ENCODE measurements around the gene SPATA13. TPM values are rescaled to one million over a fixed set of nuclear protein-coding genes. Genes with fewer than 3 reads are reported as not detected.
"Not testable (repeated sequence)": the region's sequence is repeated elsewhere in the genome, so short reads cannot be mapped to it uniquely, and the experiment has no call there.

SPATA13 gene
- total RNA-seq, 2 experiments from 2014 or later, result 68.4 to 72.6 TPM

DNA sequence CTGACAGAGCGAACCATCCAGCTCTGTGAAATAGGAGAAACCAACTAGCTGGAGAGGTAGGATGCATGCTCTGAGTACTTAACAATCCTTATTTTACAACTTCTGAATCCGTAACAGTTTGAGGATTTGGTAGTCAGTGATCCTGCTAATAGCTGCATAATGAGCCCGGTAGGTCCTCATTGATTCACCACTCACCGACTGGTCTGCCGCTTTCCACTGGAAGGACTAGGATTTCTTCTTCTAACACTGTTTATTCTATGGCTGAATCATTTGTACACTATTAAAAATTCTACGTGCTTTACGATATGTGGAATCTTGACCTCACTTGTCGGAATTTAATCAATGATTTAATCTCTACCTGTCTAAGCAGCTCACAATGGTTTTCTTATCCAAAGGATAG, 33.9 kb downstream of the SPATA13 start:
- no peak for DNase-seq
- H3K36me3 Mint-ChIP-seq (ENCODE audit: low read depth), result no peaks in the 10 kb centered on the region
- CTCF ChIA-PET, result interaction anchor here (1.1 to 1.6 kb wide), 3 partner anchors 15 to 174 kb away, joined by 3 to 7 read pairs (median 5); no protein-coding TSS in a partner anchor
- H3K4me1 Mint-ChIP-seq, result peaks cover 3% of the 10 kb centered on the region
- POLR2A ChIA-PET, result no interaction called here
- H3K27ac Mint-ChIP-seq, result no peak overlapping the region
- H3K9me3 Mint-ChIP-seq, result no peaks in the 10 kb centered on the region
- no peak overlapping the region for H3K4me3 Mint-ChIP-seq
- no peaks in the 10 kb centered on the region for H3K27me3 Mint-ChIP-seq

DNA sequence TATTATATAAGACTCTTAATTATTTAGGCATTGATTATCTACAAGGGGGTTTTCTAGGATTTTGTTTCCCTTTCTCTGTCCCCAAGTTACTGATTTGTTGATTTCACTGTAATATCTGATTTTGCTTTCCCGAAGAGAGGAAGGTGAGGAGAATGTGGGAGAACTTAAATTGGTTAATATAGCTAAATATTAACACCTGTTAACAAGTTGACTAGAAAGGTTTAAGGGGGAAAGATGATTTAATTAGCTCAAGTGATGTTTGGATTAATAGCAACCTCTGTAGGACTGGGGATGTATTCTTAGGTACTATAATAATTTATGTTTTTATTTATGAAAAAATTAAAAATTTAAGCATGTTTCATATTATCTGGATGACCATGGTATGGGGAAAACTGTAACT, 35.1 kb downstream of the SPATA13 start:
- ChIA-PET CTCF (interaction anchor here (1.5 kb wide), 1 partner anchor 16 kb away, joined by 5 read pairs; no protein-coding TSS in a partner anchor), POLR2A (no interaction called here)
- H3K36me3 Mint-ChIP-seq (ENCODE audit: low read depth), result no peaks in the 10 kb centered on the region
- no peak overlapping the region for H3K27ac Mint-ChIP-seq
- H3K27me3 Mint-ChIP-seq, result no peaks in the 10 kb centered on the region
- H3K9me3 Mint-ChIP-seq, result no peaks in the 10 kb centered on the region
- DNase-seq, result no peak
- no peak overlapping the region for H3K4me3 Mint-ChIP-seq
- peaks cover 3% of the 10 kb centered on the region for H3K4me1 Mint-ChIP-seq

DNA sequence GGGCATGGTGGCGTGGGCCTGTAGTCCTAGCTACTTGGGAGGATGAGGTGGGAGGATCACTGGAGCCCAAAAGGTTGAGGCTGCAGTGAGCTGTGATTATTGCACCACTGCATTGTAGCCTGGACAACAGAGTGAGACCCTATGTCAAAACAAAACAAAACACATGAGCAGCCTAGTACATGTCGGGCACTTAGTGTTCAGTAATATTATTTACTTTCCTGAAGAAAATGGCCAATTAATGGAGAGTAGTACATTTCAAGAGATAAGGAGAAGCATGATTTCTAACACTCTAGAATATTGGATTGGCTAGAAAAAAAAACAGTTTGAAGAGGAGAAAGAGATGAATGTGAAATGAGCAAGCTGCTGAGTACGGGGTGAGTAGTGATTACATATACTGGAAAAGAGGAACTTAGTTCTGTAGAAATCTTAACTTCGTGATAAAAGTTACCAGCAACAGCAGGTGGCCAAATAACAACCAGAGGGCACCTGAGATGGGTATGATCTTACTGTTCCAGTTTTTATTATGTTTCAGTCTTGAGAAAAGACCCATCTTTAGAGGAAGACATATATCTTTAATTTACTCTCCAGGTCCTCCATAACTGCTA, 36.2 kb downstream of the SPATA13 start:
- no peaks in the 10 kb centered on the region for H3K27me3 Mint-ChIP-seq
- no peaks in the 10 kb centered on the region for H3K36me3 Mint-ChIP-seq (ENCODE audit: low read depth)
- peaks cover 3% of the 10 kb centered on the region for H3K4me1 Mint-ChIP-seq
- ChIA-PET POLR2A (interaction anchor here (0.7 kb wide), 1 partner anchor 55 kb away, joined by 10 read pairs; no protein-coding TSS in a partner anchor), CTCF (interaction anchor here (0.7 kb wide), 1 partner anchor 125 kb away, joined by 3 read pairs; no protein-coding TSS in a partner anchor)
- H3K27ac Mint-ChIP-seq, result no peak overlapping the region
- no peak overlapping the region for H3K4me3 Mint-ChIP-seq
- H3K9me3 Mint-ChIP-seq, result no peaks in the 10 kb centered on the region
- no peak for DNase-seq

DNA sequence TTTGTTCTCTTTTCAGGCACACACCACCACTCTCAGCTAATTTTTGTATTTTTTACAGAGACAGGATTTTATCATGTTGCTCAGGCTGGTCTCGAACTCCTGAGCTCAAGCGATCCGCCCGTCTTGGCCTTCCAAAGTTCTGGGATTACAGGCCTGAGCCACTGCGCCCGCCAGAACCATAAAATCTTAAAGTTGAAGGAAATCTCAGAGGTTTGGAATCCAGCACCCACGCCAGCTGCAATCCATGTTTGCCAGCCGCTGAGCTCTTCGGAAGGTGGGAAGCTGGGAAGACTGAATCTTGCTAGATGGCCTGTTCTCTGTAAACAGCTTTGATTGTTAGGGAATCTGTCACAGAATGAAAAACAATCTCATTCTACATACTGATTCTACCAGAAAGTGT, 38.5 kb downstream of the SPATA13 start:
- no peak overlapping the region for H3K27ac Mint-ChIP-seq
- POLR2A ChIA-PET, result no interaction called here
- H3K4me1 Mint-ChIP-seq, result peaks cover 15% of the 10 kb centered on the region
- DNase-seq, result no peak
- no peaks in the 10 kb centered on the region for H3K36me3 Mint-ChIP-seq (ENCODE audit: low read depth)
- no peaks in the 10 kb centered on the region for H3K9me3 Mint-ChIP-seq
- CTCF ChIA-PET, result interaction anchor here (1.2 to 1.6 kb wide), 3 partner anchors 10 to 30 kb away, joined by 3 to 4 read pairs (median 3); no protein-coding TSS in a partner anchor
- H3K4me3 Mint-ChIP-seq, result no peak overlapping the region
- no peaks in the 10 kb centered on the region for H3K27me3 Mint-ChIP-seq

DNA sequence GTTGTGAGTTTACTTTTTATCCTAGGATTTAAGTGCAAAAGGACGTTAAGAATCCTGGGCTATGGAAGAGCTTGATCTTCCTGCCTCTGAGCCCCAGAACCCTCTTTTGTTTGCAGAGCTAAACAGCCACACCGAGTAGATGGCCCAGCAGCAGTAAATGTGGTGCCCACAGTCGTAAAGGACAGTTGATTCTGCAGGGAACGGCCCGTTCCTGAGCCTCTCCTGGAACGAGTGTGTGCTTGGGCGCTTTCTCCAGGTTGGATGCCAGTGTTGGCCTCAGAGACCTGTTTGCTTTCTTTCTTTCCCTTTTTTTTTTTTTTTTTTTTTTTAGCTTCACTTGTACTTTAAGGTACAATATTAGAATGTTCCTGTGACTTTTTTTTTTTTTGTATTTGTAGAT, 41.7 kb downstream of the SPATA13 start:
- Mint-ChIP-seq H3K36me3 (ENCODE audit: low read depth) (no peaks in the 10 kb centered on the region), H3K4me3 (no peak overlapping the region), H3K27ac (no peak overlapping the region), H3K27me3 (no peaks in the 10 kb centered on the region), H3K9me3 (no peaks in the 10 kb centered on the region), H3K4me1 (peaks cover 32% of the 10 kb centered on the region)
- ChIA-PET CTCF (interaction anchor here (0.6 to 1.5 kb wide), 5 partner anchors 26 to 417 kb away, joined by 3 to 4 read pairs (median 4); no protein-coding TSS in a partner anchor), POLR2A (no interaction called here)
- DNase-seq, result no peak

DNA sequence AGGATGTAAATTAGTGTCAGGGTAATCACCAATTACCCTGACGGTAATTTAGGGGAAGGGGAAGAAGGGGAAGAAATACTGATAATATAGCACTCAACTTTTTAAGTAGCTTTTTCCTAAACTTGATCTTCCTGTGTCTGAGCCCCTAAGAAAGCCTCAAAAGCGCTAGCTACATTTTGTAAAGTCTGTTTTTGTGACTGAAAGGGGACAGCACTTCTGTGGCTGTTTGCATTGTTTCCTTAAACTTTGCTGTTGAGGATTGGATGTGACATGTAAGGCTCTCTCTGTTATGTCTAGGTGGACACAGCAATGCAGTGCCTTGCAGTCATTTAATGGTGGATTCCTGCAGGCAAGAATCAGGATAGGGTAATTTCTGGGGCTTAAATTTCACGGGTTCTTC, 42.8 kb downstream of the SPATA13 start:
- peak overlapping the region; percentile 44 for H3K27ac Mint-ChIP-seq
- H3K4me1 Mint-ChIP-seq, result peaks cover 32% of the 10 kb centered on the region
- ChIA-PET CTCF (interaction anchor here (0.9 to 1.7 kb wide), 3 partner anchors 15 to 150 kb away, joined by 3 to 5 read pairs (median 3); no protein-coding TSS in a partner anchor), POLR2A (interaction anchor here (0.6 kb wide), 1 partner anchor 50 kb away, joined by 3 read pairs; no protein-coding TSS in a partner anchor)
- no peaks in the 10 kb centered on the region for H3K27me3 Mint-ChIP-seq
- H3K9me3 Mint-ChIP-seq, result no peaks in the 10 kb centered on the region
- DNase-seq, result no peak
- H3K4me3 Mint-ChIP-seq, result no peak overlapping the region
- no peaks in the 10 kb centered on the region for H3K36me3 Mint-ChIP-seq (ENCODE audit: low read depth)

DNA sequence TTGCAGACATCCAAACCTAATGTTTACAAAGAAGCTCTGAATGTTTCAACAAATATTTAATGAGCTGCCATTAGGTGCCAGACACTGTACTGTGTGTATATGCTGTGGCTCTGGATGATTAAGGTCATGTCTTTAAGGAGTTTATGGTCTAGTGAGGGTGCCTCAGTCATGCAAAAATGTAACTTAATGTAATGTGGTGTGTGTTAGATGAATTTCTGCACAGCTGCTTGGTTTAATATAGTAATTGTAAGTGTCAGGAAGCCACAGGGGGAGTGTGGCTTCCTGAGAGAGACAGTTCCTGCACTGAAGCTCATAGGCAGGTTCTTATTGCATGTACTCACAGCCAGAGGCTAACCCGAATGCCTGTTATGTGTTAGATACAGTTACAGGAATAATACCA, 43.3 kb downstream of the SPATA13 start:
- ChIA-PET POLR2A (no interaction called here), CTCF (interaction anchor here (0.6 to 1.7 kb wide), 4 partner anchors 15 to 160 kb away, joined by 3 to 5 read pairs (median 4); no protein-coding TSS in a partner anchor)

DNA sequence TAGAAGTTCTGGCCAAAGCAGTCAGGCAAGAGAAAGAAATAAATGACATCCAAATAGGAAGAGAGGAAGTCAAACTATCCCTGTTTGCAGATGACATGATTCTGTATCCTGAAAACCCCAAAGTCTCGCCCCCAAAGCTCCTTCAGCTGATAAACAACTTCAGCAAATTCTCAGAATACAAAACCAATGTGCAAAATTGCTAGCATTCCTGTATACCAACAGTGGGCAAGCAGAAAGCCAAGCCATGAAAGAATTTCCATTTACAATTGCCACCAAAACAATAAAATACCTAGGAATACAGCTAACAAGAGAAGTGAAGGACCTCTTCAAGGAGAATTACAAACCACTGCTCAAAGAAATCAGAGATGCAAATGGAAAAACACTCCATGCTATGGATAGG, 44.6 kb downstream of the SPATA13 start:
- H3K36me3 Mint-ChIP-seq (ENCODE audit: low read depth); DNase-seq; H3K4me3 Mint-ChIP-seq; H3K27ac Mint-ChIP-seq; CTCF ChIA-PET; POLR2A ChIA-PET; H3K27me3 Mint-ChIP-seq; H3K9me3 Mint-ChIP-seq: not testable (repeated sequence)
- peaks cover 32% of the 10 kb centered on the region for H3K4me1 Mint-ChIP-seq

More for the DNA sequence above, 43.3 kb downstream of the SPATA13 start:
- Mint-ChIP-seq H3K9me3 (no peaks in the 10 kb centered on the region), H3K4me3 (peak overlapping the region; percentile 16), H3K27me3 (no peaks in the 10 kb centered on the region), H3K4me1 (peaks cover 32% of the 10 kb centered on the region), H3K36me3 (ENCODE audit: low read depth) (no peaks in the 10 kb centered on the region), H3K27ac (peak overlapping the region; percentile 59)
- peak; percentile 40 for DNase-seq

DNA sequence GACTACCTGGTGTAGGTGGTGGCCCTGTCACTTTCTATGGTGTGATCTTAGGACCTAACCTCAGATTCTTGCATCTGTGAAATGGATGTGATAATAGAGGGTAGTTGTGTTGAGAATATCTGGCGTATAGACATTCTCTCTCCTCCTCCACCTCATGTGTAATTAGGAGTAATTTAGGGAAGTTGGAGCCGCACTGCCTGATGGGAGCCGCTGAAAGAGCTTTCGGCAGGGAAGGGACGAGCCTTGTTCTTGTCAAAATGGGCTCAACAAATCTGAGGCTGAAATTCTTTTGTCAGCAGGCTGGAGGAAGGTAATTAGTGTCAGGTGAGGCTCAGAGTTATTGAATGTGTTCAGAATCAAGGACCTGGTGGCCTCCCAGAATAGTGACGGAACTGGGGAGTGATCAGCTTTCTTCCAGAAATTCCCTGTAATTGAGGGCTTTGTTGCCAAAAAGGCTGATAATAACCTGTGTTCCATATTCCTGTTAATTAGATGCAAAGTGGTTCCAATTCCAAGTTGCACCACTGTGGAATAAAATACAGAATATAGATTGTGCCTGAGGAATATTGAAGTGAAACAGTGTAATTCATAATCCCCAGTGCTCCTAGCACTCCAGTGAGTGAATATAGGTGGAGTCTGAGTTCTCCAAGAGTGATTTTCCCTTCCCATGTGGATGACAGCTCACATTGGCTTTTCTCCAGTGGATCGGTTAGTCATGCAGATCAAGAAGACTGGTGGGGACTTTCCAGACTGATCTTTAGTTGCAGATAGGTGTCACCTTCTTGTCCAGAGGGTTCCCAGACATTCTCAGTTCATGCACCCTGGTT, 47.5 kb downstream of the SPATA13 start:
- H3K27me3 Mint-ChIP-seq, result no peaks in the 10 kb centered on the region
- no peaks in the 10 kb centered on the region for H3K36me3 Mint-ChIP-seq (ENCODE audit: low read depth)
- no peaks in the 10 kb centered on the region for H3K9me3 Mint-ChIP-seq
- H3K4me3 Mint-ChIP-seq, result no peak overlapping the region
- no peak for DNase-seq
- H3K4me1 Mint-ChIP-seq, result peaks cover 30% of the 10 kb centered on the region
- ChIA-PET CTCF (no interaction called here), POLR2A (no interaction called here)
- no peak overlapping the region for H3K27ac Mint-ChIP-seq

DNA sequence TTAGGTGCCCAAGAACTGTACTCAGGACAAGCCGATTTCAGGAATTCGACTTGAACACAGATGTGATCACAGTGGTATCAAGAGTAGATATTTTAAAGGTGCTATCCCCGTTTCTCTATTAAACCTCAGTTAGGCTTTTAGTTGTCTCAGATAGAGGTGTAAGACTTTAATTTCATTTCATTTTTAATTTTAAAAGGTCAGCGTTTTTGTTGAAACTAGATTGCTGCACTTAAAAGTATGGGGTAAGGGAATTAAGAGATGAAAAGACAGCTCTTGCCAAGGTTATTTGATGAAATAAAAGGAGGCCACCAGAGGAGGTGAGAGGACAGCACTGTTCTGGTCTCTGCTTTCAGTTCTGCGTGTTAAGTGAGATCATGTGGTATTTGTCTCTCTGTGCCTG, 48.6 kb downstream of the SPATA13 start:
- peaks cover 20% of the 10 kb centered on the region for H3K4me1 Mint-ChIP-seq

DNA sequence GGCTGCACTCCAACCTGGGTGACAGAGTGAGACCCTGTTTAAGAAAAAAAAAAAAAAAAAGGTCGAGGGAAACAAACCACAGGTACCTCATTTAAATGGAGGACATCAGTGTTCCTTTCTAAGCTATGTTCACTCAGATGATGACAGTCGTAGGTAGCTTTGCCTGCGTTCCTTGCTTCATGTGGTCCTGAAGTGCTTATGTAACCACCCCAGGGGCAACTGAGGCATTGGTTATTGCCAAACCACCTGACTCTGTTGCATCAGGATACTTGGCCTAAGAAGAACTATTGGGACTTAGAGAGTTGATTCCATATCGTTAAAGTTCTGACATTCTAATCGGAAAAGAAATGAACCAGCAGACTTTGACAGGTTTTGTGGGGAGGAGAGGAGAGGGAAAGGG, 51.7 kb downstream of the SPATA13 start:
- no peaks in the 10 kb centered on the region for H3K27me3 Mint-ChIP-seq
- no peak overlapping the region for H3K27ac Mint-ChIP-seq
- peaks cover 17% of the 10 kb centered on the region for H3K4me1 Mint-ChIP-seq
- no peaks in the 10 kb centered on the region for H3K9me3 Mint-ChIP-seq
- ChIA-PET POLR2A (no interaction called here), CTCF (interaction anchor here (0.6 to 2.5 kb wide), 3 partner anchors 8 to 171 kb away, joined by 3 to 7 read pairs (median 4); no protein-coding TSS in a partner anchor)
- no peak for DNase-seq
- no peak overlapping the region for H3K4me3 Mint-ChIP-seq
- peaks cover 2% of the 10 kb centered on the region for H3K36me3 Mint-ChIP-seq (ENCODE audit: low read depth)

More for the DNA sequence above, 48.6 kb downstream of the SPATA13 start:
- Mint-ChIP-seq H3K27me3 (no peaks in the 10 kb centered on the region), H3K9me3 (no peaks in the 10 kb centered on the region), H3K27ac (no peak overlapping the region), H3K36me3 (ENCODE audit: low read depth) (no peaks in the 10 kb centered on the region), H3K4me3 (no peak overlapping the region)
- ChIA-PET CTCF (interaction anchor here (1.0 kb wide), 1 partner anchor 9 kb away, joined by 3 read pairs; no protein-coding TSS in a partner anchor), POLR2A (no interaction called here)
- DNase-seq, result no peak

DNA sequence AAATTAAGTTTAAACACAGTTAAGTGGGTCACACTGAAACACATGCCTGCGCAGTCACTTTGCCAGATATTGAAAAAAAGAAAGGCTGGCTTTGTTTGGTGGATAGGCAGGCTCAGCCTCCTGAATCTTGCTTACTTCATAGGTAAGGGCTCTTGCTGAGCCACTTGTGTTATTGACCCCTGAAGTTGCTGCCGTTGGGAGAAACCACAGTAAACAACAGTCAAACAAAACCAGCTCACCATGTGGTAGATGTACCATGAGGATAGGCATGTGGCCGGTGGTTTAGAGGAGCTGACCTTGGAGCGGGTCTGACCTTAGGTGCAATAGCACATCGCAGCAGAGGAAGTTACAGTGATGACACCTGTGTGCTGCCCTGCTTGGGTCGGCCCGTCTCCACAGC, 52.2 kb downstream of the SPATA13 start:
- Mint-ChIP-seq H3K27me3 (no peaks in the 10 kb centered on the region), H3K4me3 (no peak overlapping the region), H3K4me1 (peaks cover 21% of the 10 kb centered on the region), H3K36me3 (ENCODE audit: low read depth) (peaks cover 5% of the 10 kb centered on the region), H3K27ac (no peak overlapping the region), H3K9me3 (no peaks in the 10 kb centered on the region)
- DNase-seq, result no peak
- ChIA-PET POLR2A (no interaction called here), CTCF (interaction anchor here (0.6 to 2.5 kb wide), 3 partner anchors 19 to 291 kb away, joined by 3 to 7 read pairs (median 3); no protein-coding TSS in a partner anchor)

DNA sequence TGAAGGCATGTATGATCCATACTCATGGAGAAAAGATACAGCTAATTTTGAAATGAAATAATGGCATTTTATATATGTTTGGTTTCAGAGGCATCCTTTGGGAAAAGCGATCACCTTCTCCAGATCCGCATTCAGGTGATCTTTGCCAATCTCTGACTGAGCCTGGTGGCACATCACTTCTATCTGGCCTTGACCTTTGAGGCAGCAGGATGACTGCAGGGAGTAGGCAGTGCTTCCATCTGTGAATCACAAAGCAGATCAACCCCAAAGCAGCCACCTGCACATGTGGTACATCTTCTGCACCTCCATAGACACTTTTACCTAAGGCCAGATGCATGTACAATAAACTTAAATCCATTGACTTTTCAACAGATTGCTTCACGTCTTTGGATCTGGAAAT, 53.4 kb downstream of the SPATA13 start:
- CTCF ChIA-PET, result interaction anchor here (1.2 kb wide), 1 partner anchor 160 kb away, joined by 3 read pairs; no protein-coding TSS in a partner anchor
- POLR2A ChIA-PET, result no interaction called here
- DNase-seq, result no peak
- H3K4me3 Mint-ChIP-seq, result no peak overlapping the region
- H3K27me3 Mint-ChIP-seq, result no peaks in the 10 kb centered on the region
- no peak overlapping the region for H3K27ac Mint-ChIP-seq
- peaks cover 5% of the 10 kb centered on the region for H3K36me3 Mint-ChIP-seq (ENCODE audit: low read depth)
- peaks cover 31% of the 10 kb centered on the region for H3K4me1 Mint-ChIP-seq
- no peaks in the 10 kb centered on the region for H3K9me3 Mint-ChIP-seq
